CD4-positive, alpha-beta memory T cell (primary cell): ENCODE measurements around the gene CTSH. TPM values are rescaled to one million over a fixed set of nuclear protein-coding genes. Genes with fewer than 3 reads are reported as not detected.
"Not testable (repeated sequence)": the region's sequence is repeated elsewhere in the genome, so short reads cannot be mapped to it uniquely, and the experiment has no call there.

Experiments
- CTCF ChIA-PET: fragments of 350-600 bp; sonication (Branson Sonifier 250); formaldehyde crosslinking; loops from one replicate; lab custom pipeline; 2021; ENCODE audit warnings: inconsistent platforms; ENCODE audit not compliant: partially characterized antibody; lab: Charles Lee
- POLR2A ChIA-PET: fragments of 350-600 bp; sonication (Branson Sonifier 250); formaldehyde crosslinking; loops from one replicate; lab custom pipeline; 2021; ENCODE audit not compliant: partially characterized antibody; lab: Charles Lee
- DNase-seq, 5 donors: peaks; one replicate each; pipeline versions ENCODE4 v3.0.0 to v3.0.0-alpha.2; 2020 to 2022; ENCODE audit warnings: mixed read lengths in 1 of 5
- H3K27ac ChIP-seq: one replicate; pipeline ENCODE4 v1.7.0; 2013; ENCODE audit warnings: low read depth, low read length
- H3K27me3 ChIP-seq: 2 replicates; pipeline ENCODE4 v1.7.0; 2013; ENCODE audit warnings: mild to moderate bottlenecking, low read length, moderate library complexity; ENCODE audit not compliant: insufficient read depth
- H3K36me3 ChIP-seq: 2 replicates; pipeline ENCODE4 v1.7.0; 2013; ENCODE audit warnings: mild to moderate bottlenecking, low read length, moderate library complexity; ENCODE audit not compliant: insufficient read depth
- H3K4me1 ChIP-seq: 2 replicates; pipeline ENCODE4 v1.7.0; 2013; ENCODE audit warnings: mild to moderate bottlenecking, low read length, moderate library complexity; ENCODE audit not compliant: insufficient read depth
- H3K4me3 ChIP-seq, 2 donors: one replicate each; pipeline ENCODE4 v1.7.0; 2013; ENCODE audit warnings: low read length in 2 of 2, mild to moderate bottlenecking in 1 of 2
- H3K9me3 ChIP-seq, 2 donors: one replicate each; pipeline ENCODE4 v1.7.0; 2013; ENCODE audit warnings: low read length in 2 of 2, control low read depth in 1 of 2; ENCODE audit not compliant: control insufficient read depth in 1 of 2
- H3K27ac Mint-ChIP-seq, 7 donors: one replicate each; pipeline ENCODE4 v1.8.0; 2020 to 2021; ENCODE audit warnings: mixed read lengths in 7 of 7, mild to moderate bottlenecking in 6 of 7, inconsistent platforms in 3 of 7, moderate library complexity in 3 of 7
- H3K27me3 Mint-ChIP-seq, 2 donors: one replicate each; pipeline ENCODE4 v1.8.0; 2020 to 2021; ENCODE audit warnings: mixed read lengths in 2 of 2
- H3K36me3 Mint-ChIP-seq, 2 donors: one replicate each; pipeline ENCODE4 v1.8.0; 2020 to 2021; ENCODE audit warnings: mixed read lengths in 2 of 2, inconsistent platforms in 1 of 2, mild to moderate bottlenecking in 1 of 2
- H3K4me1 Mint-ChIP-seq, 4 donors: one replicate each; pipeline ENCODE4 v1.8.0; 2020 to 2021; ENCODE audit warnings: mixed read lengths in 4 of 4, mild to moderate bottlenecking in 1 of 4
- H3K4me3 Mint-ChIP-seq, 8 donors: one replicate each; pipeline ENCODE4 v1.8.0; 2020 to 2021; ENCODE audit warnings: mixed read lengths in 8 of 8, mild to moderate bottlenecking in 7 of 8, moderate library complexity in 6 of 8, inconsistent platforms in 3 of 8
- H3K9me3 Mint-ChIP-seq, 8 donors: one replicate each; pipeline ENCODE4 v1.8.0; 2020 to 2021; ENCODE audit warnings: mixed read lengths in 8 of 8, mild to moderate bottlenecking in 5 of 8, inconsistent platforms in 3 of 8, moderate library complexity in 1 of 8
- intact Hi-C: fragments of 100-400 bp; cut with micrococcal nuclease; formaldehyde crosslinking; loops from one replicate; pipeline ENCODE4 v1.15.1; 2023
- polyA plus RNA-seq, 2 donors: library from polyadenylated mRNA; unstranded; fragments of 300-500 nt; fragmentation: Illumina TruSeq; gene quantifications; one replicate each; pipeline ENCODE4 v1.2.3, GENCODE V29; 2021
- total RNA-seq, 2 experiments: library from RNA; stranded (reverse); gene quantifications; one replicate each; pipeline ENCODE4 v1.2.3, GENCODE V29; 2021

CTSH gene
- total and polyA plus RNA-seq, 4 experiments from 2014 or later: 32.8 to 152 (median 92.8) TPM

DNA sequence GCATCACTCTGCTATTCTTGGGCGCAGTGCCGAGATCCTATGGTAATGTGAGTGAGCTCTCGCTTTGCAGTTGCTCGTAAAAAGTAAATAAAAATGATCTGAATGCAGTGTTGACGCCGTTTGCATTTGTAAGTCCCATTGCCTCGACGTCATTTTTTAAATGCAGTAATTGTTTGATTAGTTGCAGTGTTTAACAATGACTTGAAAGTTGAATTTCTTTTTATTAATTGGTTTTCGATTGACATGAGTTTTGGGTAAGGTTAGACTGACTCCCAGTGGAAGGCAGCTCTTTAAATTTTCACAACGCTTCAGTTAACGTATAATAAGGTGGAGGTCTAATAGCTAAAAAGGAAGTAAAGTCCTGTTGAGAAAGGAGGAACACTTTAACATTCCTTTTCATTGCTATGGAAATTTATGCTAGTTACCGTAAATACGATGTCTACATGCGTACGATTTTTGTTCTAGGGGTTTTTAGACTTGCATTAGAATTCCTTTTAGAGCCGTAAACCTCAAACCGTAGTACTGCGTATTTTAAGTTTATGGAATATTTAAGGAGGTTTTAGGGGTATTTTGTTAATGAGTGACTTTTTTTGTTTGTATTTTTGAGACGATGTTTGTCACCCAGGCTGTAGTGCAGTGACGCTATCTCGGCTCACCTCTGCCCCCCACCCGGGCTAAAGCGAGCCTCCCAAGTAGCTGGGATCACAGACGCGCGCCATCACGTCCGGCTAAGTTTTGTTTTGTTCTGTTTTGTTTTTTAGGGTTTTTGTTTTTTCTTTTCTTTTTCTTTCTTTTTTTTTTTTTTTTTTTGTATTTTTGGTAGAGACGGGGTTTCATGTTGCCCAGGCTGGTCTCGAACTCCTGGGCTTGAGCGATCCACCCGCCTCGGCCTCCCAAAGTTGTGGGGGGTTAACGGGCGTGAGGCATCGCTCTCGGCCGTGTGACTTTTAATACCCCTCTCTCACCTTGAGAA, 70.8 kb downstream of the CTSH start:
- Mint-ChIP-seq H3K4me3 (peak overlapping the region; percentile 96 to 100 (median 99)), H3K27ac (peak overlapping the region; percentile 100), H3K9me3 (peaks cover 0 to 3% (median 0%) of the 10 kb centered on the region in 8 donors), H3K36me3 (peaks cover 5 to 39% of the 10 kb centered on the region in 2 donors), H3K27me3 (no peaks in the 10 kb centered on the region), H3K4me1 (peaks cover 27 to 76% (median 41%) of the 10 kb centered on the region in 4 donors)
- H3K9me3 ChIP-seq: no peaks in the 10 kb centered on the region
- H3K27ac ChIP-seq: peak overlapping the region; percentile 100
- ChIA-PET CTCF (interaction anchor here (0.6 to 2.7 kb wide), 11 partner anchors 11 to 105 kb away, joined by 3 to 9 read pairs (median 4); no protein-coding TSS in a partner anchor), POLR2A (interaction anchor here (0.7 to 3.5 kb wide), 17 partner anchors 9 to 1185 kb away, joined by 3 to 31 read pairs (median 5); partner anchors contain the start of genes CTSH, IREB2, PSMA4 and ZFAND6)
- peaks cover 52% of the 10 kb centered on the region for H3K4me1 ChIP-seq
- peak; percentile 45 to 82 (median 56) for DNase-seq
- peak overlapping the region; percentile 59 to 91 for H3K4me3 ChIP-seq
- intact Hi-C loops: loop anchor here (1.0 to 10.0 kb wide), 5 partner anchors 14 to 435 kb away; partner anchors contain the start of gene PSMA4
- H3K27me3 ChIP-seq: no peaks in the 10 kb centered on the region
- no peaks in the 10 kb centered on the region for H3K36me3 ChIP-seq

DNA sequence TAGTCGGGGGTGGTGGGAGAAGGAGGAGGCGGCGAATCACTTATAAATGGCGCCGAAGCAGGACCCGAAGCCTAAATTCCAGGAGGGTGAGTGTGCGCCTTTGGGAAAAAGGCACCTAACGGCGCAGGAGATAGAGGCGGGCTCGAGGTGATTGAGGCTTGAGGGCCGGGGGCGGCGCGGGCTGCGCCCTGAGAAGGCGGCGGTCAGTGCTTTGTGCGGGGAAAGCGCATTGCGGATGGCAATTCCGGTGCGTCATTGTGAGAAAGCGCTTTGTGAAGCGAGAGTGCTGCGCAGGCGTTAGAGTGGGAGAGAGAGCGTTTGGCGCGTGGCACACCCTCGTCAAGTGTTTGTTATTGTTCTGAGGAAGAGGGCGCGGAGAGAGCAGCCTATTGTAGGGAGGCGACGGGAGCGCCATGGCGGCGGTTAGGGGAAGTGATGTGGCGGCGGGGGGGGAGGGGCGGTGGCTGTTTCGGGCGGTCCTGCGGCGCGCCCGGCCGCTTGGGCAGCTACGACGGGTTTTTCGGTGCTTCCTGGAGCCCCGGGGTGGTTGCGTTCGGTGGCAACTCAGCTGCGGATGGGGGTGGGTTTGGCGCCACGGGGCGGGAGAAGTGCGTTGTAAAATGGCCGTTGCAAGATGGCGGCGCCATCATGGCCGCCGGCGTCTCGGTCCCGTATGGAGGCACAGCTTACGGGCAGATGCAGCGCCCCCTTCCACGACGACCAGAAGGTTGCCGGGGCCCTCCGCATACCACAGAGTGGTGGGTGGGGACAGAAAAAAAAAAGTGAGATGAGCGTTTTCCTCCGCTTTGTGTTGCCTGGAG, 71.7 kb downstream of the CTSH start:
- Histone ChIP-seq H3K36me3 (no peaks in the 10 kb centered on the region), H3K27me3 (no peaks in the 10 kb centered on the region), H3K9me3 (no peaks in the 10 kb centered on the region), H3K4me3 (peak overlapping the region; percentile 59 to 91), H3K4me1 (peaks cover 43% of the 10 kb centered on the region), H3K27ac (peak overlapping the region; percentile 100)
- ChIA-PET CTCF (interaction anchor here (0.6 to 2.7 kb wide), 10 partner anchors 10 to 106 kb away, joined by 3 to 9 read pairs (median 4); no protein-coding TSS in a partner anchor), POLR2A (interaction anchor here (0.6 to 3.5 kb wide), 22 partner anchors 10 to 1186 kb away, joined by 3 to 31 read pairs (median 4); partner anchors contain the start of genes CTSH, IDH3A, IREB2 and PSMA4)
- peak overlapping the region; percentile 96 to 100 (median 99) for H3K4me3 Mint-ChIP-seq
- H3K27ac Mint-ChIP-seq: peak overlapping the region; percentile 100
- intact Hi-C loops: loop anchor here (1.0 to 10.0 kb wide), 5 partner anchors 13 to 434 kb away; partner anchors contain the start of gene PSMA4
- peaks cover 0 to 3% (median 0%) of the 10 kb centered on the region in 8 donors for H3K9me3 Mint-ChIP-seq
- peak; percentile 89 to 93 (median 91) for DNase-seq
- no peaks in the 10 kb centered on the region for H3K27me3 Mint-ChIP-seq
- H3K36me3 Mint-ChIP-seq: peaks cover under 1 to 32% of the 10 kb centered on the region in 2 donors
- peaks cover 22 to 67% (median 35%) of the 10 kb centered on the region in 4 donors for H3K4me1 Mint-ChIP-seq

DNA sequence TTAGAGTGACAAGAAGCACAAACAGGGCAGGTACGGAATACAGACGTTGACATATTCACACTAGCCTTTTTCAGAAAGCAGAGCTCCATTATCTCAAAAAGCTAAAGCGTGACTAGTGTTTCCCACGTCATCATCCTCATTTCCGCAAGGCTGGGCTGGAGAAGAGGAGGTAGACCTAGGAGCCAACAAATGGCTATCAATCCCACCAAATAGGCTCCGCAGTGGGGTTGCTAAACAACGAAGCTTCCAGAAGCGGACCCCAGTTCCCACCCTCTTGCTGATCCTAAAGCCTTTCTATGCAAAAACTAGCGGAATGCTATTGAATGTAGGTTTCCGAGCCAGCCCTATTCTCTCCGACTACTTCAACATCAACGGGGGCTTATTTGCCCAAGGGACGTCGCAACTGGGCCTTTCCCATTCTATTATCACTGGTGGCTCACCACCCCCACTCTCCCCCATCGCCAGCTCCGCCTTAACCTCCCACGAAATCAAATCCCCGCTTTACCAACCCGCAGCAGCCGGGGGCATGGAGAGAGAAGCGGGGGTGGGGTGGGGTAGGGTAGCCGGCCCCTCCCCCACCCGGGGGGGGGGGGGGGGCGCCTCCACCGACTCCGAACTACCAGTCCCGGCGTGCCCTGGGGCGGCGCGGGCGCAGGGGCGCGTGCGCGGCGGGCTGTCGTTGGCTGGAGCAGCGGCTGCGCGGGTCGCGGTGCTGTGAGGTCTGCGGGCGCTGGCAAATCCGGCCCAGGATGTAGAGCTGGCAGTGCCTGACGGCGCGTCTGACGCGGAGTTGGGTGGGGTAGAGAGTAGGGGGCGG, 72.5 kb downstream of the CTSH start, which contains the start of gene MORF4L1:
TSS of gene MORF4L1 (plus strand) at position 736 of the 817 bp plus-strand sequence. CDS start 128 bp downstream, outside the sequence.
- H3K27ac ChIP-seq: peak within 1 kb of the TSS; percentile 100
- Mint-ChIP-seq H3K27me3 (no peaks in the 10 kb centered on the region), H3K27ac (peak within 1 kb of the TSS; percentile 100), H3K4me1 (peaks cover 16 to 58% (median 27%) of the 10 kb centered on the region in 4 donors), H3K9me3 (peaks cover 0 to 3% (median 0%) of the 10 kb centered on the region in 8 donors), H3K36me3 (peaks cover 0 to 31% of the 10 kb centered on the region in 2 donors), H3K4me3 (peak within 1 kb of the TSS; percentile 96 to 100 (median 99))
- intact Hi-C loops: loop anchor here (2.0 to 10.0 kb wide), 3 partner anchors 66 to 332 kb away; partner anchors contain the start of gene PSMA4
- no peaks in the 10 kb centered on the region for H3K27me3 ChIP-seq
- no peaks in the 10 kb centered on the region for H3K36me3 ChIP-seq
- peak; percentile 96 to 98 (median 98) for DNase-seq
- H3K4me1 ChIP-seq: peaks cover 35% of the 10 kb centered on the region
- peak within 1 kb of the TSS; percentile 59 to 91 for H3K4me3 ChIP-seq
- ChIA-PET POLR2A (interaction anchor here (0.6 to 3.5 kb wide), 13 partner anchors 11 to 723 kb away, joined by 3 to 31 read pairs (median 4); partner anchors contain the start of genes CTSH, IDH3A and PSMA4), CTCF (interaction anchor here (1.4 to 2.7 kb wide), 4 partner anchors 12 to 68 kb away, joined by 4 to 9 read pairs (median 5); no protein-coding TSS in a partner anchor)
- no peaks in the 10 kb centered on the region for H3K9me3 ChIP-seq

DNA sequence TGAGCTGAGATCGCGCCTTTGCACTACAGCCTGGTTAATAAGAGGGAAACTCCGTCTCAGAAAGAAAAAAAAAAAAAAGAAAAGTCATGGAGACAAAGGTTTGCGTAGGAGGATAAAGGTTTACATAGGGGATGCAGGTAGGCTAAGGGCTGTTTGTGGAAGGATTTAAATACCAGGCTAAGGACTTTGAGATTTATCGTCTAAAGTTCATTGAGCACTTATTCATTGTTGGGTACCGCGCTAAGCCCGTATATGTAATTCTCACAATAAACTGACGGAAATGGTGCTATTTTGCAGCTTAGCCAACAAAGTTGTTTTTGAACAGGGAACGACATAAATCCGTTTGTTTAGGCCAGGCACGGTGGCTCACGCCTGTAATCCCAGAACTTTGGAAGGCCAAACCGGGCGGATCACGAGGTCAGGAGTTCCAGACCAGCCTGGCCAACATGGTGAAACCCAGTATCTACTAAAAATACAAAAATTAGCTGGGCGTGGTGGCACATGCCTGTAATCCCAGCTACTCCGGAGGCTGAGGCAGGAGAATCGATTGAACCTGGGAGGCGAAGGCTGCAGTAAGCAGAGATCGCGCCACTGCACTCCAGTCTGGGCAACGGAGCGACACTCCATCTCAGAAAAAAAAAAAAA, 73.2 kb downstream of the CTSH start:
- not testable (repeated sequence) for H3K27me3 Mint-ChIP-seq, H3K27me3 ChIP-seq, H3K27ac ChIP-seq, H3K9me3 ChIP-seq, H3K9me3 Mint-ChIP-seq, H3K36me3 ChIP-seq, DNase-seq, H3K4me3 ChIP-seq
- intact Hi-C loops: loop anchor here (2.0 to 10.0 kb wide), 3 partner anchors 67 to 331 kb away; partner anchors contain the start of gene PSMA4
- H3K27ac Mint-ChIP-seq: peak overlapping the region; percentile 44 to 100 (median 77)
- peaks cover 15 to 51% (median 24%) of the 10 kb centered on the region in 4 donors for H3K4me1 Mint-ChIP-seq
- peaks cover 27% of the 10 kb centered on the region for H3K4me1 ChIP-seq
- H3K36me3 Mint-ChIP-seq: peaks cover 0 to 30% of the 10 kb centered on the region in 2 donors
- ChIA-PET POLR2A (interaction anchor here (1.9 to 3.5 kb wide), 3 partner anchors 10 to 332 kb away, joined by 8 to 31 read pairs (median 12); partner anchors contain the start of gene PSMA4), CTCF (interaction anchor here (1.4 kb wide), 1 partner anchor 11 kb away, joined by 5 read pairs; no protein-coding TSS in a partner anchor)
- peak overlapping the region in 7 of 8 donors; percentile 52 to 83 (median 74) for H3K4me3 Mint-ChIP-seq
